ENCODE measurements around the gene CREG2.

CREG2 gene

GRCh38 chr2:101307503-101307902 lies 79.8 kb downstream of the CREG2 start:
- TF ChIP-seq TAF1 (IDR thresholded peaks at IDR 0.05; ENCODE audit: borderline replicate concordance, insufficient read depth, low read length) (no peak), POLR2AphosphoS5 (IDR thresholded peaks at IDR 0.05; ENCODE audit: low read depth, low read length) (no peak), SIN3A (IDR thresholded peaks at IDR 0.05; ENCODE audit: borderline replicate concordance, insufficient read depth, low read length) (no peak), FOXP2 (optimal IDR thresholded peaks at IDR 0.05; ENCODE audit: borderline replicate concordance, extremely low read depth, extremely low read length, insufficient read depth) (no peak)
- TF ChIP-seq, protein P1, sequence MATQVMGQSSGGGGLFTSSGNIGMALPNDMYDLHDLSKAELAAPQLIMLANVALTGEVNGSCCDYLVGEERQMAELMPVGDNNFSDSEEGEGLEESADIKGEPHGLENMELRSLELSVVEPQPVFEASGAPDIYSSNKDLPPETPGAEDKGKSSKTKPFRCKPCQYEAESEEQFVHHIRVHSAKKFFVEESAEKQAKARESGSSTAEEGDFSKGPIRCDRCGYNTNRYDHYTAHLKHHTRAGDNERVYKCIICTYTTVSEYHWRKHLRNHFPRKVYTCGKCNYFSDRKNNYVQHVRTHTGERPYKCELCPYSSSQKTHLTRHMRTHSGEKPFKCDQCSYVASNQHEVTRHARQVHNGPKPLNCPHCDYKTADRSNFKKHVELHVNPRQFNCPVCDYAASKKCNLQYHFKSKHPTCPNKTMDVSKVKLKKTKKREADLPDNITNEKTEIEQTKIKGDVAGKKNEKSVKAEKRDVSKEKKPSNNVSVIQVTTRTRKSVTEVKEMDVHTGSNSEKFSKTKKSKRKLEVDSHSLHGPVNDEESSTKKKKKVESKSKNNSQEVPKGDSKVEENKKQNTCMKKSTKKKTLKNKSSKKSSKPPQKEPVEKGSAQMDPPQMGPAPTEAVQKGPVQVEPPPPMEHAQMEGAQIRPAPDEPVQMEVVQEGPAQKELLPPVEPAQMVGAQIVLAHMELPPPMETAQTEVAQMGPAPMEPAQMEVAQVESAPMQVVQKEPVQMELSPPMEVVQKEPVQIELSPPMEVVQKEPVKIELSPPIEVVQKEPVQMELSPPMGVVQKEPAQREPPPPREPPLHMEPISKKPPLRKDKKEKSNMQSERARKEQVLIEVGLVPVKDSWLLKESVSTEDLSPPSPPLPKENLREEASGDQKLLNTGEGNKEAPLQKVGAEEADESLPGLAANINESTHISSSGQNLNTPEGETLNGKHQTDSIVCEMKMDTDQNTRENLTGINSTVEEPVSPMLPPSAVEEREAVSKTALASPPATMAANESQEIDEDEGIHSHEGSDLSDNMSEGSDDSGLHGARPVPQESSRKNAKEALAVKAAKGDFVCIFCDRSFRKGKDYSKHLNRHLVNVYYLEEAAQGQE (IDR thresholded peaks at IDR 0.05; ENCODE audit: insufficient read depth in 1 of 2, low read depth in 2 of 2, low read length in 2 of 2), result no peak

DNA sequence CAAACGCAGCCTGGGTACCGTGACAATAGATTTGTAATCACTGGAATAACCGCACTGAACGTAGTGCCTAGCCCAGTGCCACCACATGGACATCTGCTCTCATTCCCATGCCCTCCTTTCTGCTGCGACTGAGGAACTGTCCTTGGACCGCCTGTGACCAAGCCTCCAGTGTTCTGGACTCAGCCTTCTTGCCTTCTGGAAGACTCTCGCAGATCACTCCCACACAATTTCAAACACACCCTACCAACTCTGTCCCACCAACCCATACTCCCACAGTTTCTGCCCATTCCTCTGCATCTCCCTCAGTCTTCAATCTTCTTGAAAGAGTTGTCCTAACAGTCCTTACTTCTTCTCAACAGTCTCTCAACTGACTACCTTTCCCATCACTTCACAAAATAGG lies 80.9 kb downstream of the CREG2 start:
- TF ChIP-seq TAF1 (IDR thresholded peaks at IDR 0.05; ENCODE audit: borderline replicate concordance, insufficient read depth, low read length) (no peak), FOXP2 (optimal IDR thresholded peaks at IDR 0.05; ENCODE audit: borderline replicate concordance, extremely low read depth, extremely low read length, insufficient read depth) (no peak), SIN3A (IDR thresholded peaks at IDR 0.05; ENCODE audit: borderline replicate concordance, insufficient read depth, low read length) (no peak), POLR2AphosphoS5 (IDR thresholded peaks at IDR 0.05; ENCODE audit: low read depth, low read length) (no peak)
- TF ChIP-seq, protein P1 (IDR thresholded peaks at IDR 0.05; ENCODE audit: insufficient read depth in 1 of 2, low read depth in 2 of 2, low read length in 2 of 2), result no peak

- TF ChIP-seq, protein P1 (IDR thresholded peaks at IDR 0.05; ENCODE audit: insufficient read depth in 1 of 2, low read depth in 2 of 2, low read length in 2 of 2), result no peak
- TF ChIP-seq SIN3A (IDR thresholded peaks at IDR 0.05; ENCODE audit: borderline replicate concordance, insufficient read depth, low read length), result no peak
- no peak for TF ChIP-seq POLR2AphosphoS5 (IDR thresholded peaks at IDR 0.05; ENCODE audit: low read depth, low read length)
- TF ChIP-seq TAF1 (IDR thresholded peaks at IDR 0.05; ENCODE audit: borderline replicate concordance, insufficient read depth, low read length), result no peak
- TF ChIP-seq FOXP2 (optimal IDR thresholded peaks at IDR 0.05; ENCODE audit: borderline replicate concordance, extremely low read depth, extremely low read length, insufficient read depth), result no peak
These were observed 81.7 kb downstream of the CREG2 start for GRCh38 chr2:101305492-101306078.

DNA sequence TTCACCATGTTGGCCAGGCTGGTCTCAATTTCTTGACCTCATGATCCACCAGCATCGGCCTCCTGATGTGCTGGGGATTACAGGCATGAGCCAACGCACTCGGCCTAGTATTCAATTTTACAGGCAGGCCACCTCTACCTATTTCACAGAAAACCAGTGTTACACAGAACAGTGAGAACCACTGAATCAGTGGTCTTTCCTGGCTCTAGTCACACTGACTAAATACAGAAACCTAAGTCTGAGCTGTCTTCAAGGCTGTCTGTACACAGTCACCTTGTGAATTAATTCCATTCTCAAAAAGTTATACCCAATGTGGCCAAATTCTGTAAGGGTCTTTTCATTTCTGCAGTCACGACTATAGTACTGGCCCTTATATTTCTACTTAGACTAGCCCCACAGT lies 82.3 kb downstream of the CREG2 start:
- TF ChIP-seq SIN3A (IDR thresholded peaks at IDR 0.05; ENCODE audit: borderline replicate concordance, insufficient read depth, low read length) (no peak), POLR2AphosphoS5 (IDR thresholded peaks at IDR 0.05; ENCODE audit: low read depth, low read length) (no peak), TAF1 (IDR thresholded peaks at IDR 0.05; ENCODE audit: borderline replicate concordance, insufficient read depth, low read length) (no peak)

GRCh38 chr2:101303688-101304087 lies 83.6 kb downstream of the CREG2 start:
- TF ChIP-seq, protein P1 (IDR thresholded peaks at IDR 0.05; ENCODE audit: insufficient read depth in 1 of 2, low read depth in 2 of 2, low read length in 2 of 2), result no peak
- no peak for TF ChIP-seq POLR2AphosphoS5 (IDR thresholded peaks at IDR 0.05; ENCODE audit: low read depth, low read length)
- TF ChIP-seq SIN3A (IDR thresholded peaks at IDR 0.05; ENCODE audit: borderline replicate concordance, insufficient read depth, low read length), result no peak
- TF ChIP-seq TAF1 (IDR thresholded peaks at IDR 0.05; ENCODE audit: borderline replicate concordance, insufficient read depth, low read length), result no peak
- no peak for TF ChIP-seq FOXP2 (optimal IDR thresholded peaks at IDR 0.05; ENCODE audit: borderline replicate concordance, extremely low read depth, extremely low read length, insufficient read depth)
